ENCODE data around the gene ORAI3. TPM values are rescaled to one million over a fixed set of nuclear protein-coding genes. Genes with fewer than 3 reads are reported as not detected.

Gene ORAI3
- total RNA-seq, 1 experiment from 2014 or later = 26.9 TPM

DNA sequence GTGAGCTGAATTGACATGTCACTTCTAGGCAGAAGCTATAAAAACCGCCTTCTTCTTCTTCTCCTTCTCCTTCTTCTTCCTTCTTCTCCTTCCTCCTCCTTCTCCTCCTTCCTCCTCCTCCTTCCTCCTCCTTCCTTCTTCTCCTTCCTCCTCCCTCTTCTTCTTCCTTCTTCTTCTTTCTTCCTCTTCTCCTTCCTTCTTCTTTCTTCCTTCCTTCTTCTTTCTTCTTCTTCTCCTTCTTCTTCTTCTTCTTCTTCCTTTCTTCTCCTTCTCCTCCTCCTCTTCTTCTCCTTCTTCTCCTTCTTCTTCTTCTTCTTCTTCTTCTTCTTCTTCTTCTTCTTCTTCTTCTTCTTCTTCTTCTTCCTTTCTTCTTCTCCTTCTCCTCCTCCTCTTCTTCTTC is 30.3 kb upstream of the ORAI3 start:
- in situ Hi-C loops (cut with HindIII; ENCODE audit: low pct_unique_long_range_greater_than_20kb, low sequenced_read_pairs) = no loop called here

DNA sequence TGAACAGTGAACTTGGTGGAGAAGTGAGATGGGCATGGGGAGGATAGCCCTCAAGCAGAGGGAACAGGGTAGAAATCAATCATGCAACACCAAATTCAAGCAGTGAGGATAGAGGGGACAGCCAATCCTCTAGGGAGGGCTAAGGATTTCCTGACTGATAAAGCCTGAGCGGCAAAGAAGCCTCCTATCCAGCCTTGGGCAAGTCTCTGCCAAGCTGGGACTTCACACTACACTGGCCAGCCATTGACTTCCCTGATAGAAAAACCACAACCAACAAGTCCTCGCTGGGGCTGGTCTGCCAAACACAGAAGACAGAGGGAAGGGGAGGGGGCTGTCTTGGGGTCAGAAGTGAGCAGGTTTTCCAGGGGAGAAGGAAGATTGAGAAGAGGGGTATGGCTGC is 28.0 kb upstream of the ORAI3 start:
- DNase-seq (ENCODE audit: low read depth, low spot score) (no peak), ATAC-seq (no peak)
- H3K4me1 ChIP-seq (ENCODE audit: control insufficient read depth, insufficient read depth, low read length) = peaks cover 9% of the 10 kb centered on the region
- TF ChIP-seq TCF7L2 (IDR thresholded peaks at IDR 0.05; ENCODE audit: low read depth, low read length) (no peak), POLR2AphosphoS5 (IDR thresholded peaks at IDR 0.05; ENCODE audit: low read depth, low read length) (no peak), SIN3A (IDR thresholded peaks at IDR 0.05; ENCODE audit: borderline replicate concordance, insufficient read depth, low read depth, low read length) (no peak)
- TF ChIP-seq, protein P1, sequence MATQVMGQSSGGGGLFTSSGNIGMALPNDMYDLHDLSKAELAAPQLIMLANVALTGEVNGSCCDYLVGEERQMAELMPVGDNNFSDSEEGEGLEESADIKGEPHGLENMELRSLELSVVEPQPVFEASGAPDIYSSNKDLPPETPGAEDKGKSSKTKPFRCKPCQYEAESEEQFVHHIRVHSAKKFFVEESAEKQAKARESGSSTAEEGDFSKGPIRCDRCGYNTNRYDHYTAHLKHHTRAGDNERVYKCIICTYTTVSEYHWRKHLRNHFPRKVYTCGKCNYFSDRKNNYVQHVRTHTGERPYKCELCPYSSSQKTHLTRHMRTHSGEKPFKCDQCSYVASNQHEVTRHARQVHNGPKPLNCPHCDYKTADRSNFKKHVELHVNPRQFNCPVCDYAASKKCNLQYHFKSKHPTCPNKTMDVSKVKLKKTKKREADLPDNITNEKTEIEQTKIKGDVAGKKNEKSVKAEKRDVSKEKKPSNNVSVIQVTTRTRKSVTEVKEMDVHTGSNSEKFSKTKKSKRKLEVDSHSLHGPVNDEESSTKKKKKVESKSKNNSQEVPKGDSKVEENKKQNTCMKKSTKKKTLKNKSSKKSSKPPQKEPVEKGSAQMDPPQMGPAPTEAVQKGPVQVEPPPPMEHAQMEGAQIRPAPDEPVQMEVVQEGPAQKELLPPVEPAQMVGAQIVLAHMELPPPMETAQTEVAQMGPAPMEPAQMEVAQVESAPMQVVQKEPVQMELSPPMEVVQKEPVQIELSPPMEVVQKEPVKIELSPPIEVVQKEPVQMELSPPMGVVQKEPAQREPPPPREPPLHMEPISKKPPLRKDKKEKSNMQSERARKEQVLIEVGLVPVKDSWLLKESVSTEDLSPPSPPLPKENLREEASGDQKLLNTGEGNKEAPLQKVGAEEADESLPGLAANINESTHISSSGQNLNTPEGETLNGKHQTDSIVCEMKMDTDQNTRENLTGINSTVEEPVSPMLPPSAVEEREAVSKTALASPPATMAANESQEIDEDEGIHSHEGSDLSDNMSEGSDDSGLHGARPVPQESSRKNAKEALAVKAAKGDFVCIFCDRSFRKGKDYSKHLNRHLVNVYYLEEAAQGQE (IDR thresholded peaks at IDR 0.05; ENCODE audit: insufficient read depth in 1 of 2, low read depth in 2 of 2, low read length in 1 of 2) = no peak
- TF ChIP-seq, protein P2, sequence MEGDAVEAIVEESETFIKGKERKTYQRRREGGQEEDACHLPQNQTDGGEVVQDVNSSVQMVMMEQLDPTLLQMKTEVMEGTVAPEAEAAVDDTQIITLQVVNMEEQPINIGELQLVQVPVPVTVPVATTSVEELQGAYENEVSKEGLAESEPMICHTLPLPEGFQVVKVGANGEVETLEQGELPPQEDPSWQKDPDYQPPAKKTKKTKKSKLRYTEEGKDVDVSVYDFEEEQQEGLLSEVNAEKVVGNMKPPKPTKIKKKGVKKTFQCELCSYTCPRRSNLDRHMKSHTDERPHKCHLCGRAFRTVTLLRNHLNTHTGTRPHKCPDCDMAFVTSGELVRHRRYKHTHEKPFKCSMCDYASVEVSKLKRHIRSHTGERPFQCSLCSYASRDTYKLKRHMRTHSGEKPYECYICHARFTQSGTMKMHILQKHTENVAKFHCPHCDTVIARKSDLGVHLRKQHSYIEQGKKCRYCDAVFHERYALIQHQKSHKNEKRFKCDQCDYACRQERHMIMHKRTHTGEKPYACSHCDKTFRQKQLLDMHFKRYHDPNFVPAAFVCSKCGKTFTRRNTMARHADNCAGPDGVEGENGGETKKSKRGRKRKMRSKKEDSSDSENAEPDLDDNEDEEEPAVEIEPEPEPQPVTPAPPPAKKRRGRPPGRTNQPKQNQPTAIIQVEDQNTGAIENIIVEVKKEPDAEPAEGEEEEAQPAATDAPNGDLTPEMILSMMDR (IDR thresholded peaks at IDR 0.05) = no peak
- intact Hi-C loops (cut with micrococcal nuclease; ENCODE audit: unreplicated experiment) (no loop called here), in situ Hi-C loops (cut with HindIII; ENCODE audit: low pct_unique_long_range_greater_than_20kb, low sequenced_read_pairs) (no loop called here)
- no peaks in the 10 kb centered on the region for H3K27me3 ChIP-seq (ENCODE audit: control insufficient read depth, insufficient read depth, low read length)
- CTCF ChIA-PET = no interaction called here
- no TSS peak for BruUV-seq (replicated peaks)
- POLR2A ChIA-PET = no interaction called here
- H3K4me3 ChIP-seq (ENCODE audit: low read depth in 2 of 2, low read length in 2 of 2) = no peak overlapping the region
- no peak overlapping the region for H3K27ac ChIP-seq (ENCODE audit: low read length)
- no peaks in the 10 kb centered on the region for H3K9me3 ChIP-seq (ENCODE audit: control insufficient read depth, insufficient read depth, low read depth, low read length)
- H3K36me3 ChIP-seq (ENCODE audit: control insufficient read depth, insufficient read depth, low read length) = no peaks in the 10 kb centered on the region

More for the DNA sequence above, 30.3 kb upstream of the ORAI3 start:
- DNase-seq (ENCODE audit: low read depth, low spot score) (no peak), ATAC-seq (no peak)
- H3K4me1 ChIP-seq (ENCODE audit: control insufficient read depth, insufficient read depth, low read length) = no peaks in the 10 kb centered on the region
- H3K27me3 ChIP-seq (ENCODE audit: control insufficient read depth, insufficient read depth, low read length) = no peaks in the 10 kb centered on the region
- CTCF ChIA-PET = no interaction called here
- no peak overlapping the region for H3K4me3 ChIP-seq (ENCODE audit: low read depth in 2 of 2, low read length in 2 of 2)
- intact Hi-C loops (cut with micrococcal nuclease; ENCODE audit: unreplicated experiment) = no loop called here
- BruUV-seq (replicated peaks) = no TSS peak
- H3K36me3 ChIP-seq (ENCODE audit: control insufficient read depth, insufficient read depth, low read length) = no peaks in the 10 kb centered on the region
- POLR2A ChIA-PET = interaction anchor here (0.8 kb wide), 1 partner anchor 197 kb away, joined by 13 read pairs; no protein-coding TSS in a partner anchor
- no peaks in the 10 kb centered on the region for H3K9me3 ChIP-seq (ENCODE audit: control insufficient read depth, insufficient read depth, low read depth, low read length)
- no peak for TF ChIP-seq POLR2AphosphoS5 (IDR thresholded peaks at IDR 0.05; ENCODE audit: low read depth, low read length)
- TF ChIP-seq, protein P2 (IDR thresholded peaks at IDR 0.05) = no peak
- TF ChIP-seq SIN3A (IDR thresholded peaks at IDR 0.05; ENCODE audit: borderline replicate concordance, insufficient read depth, low read depth, low read length) = no peak
- TF ChIP-seq, protein P1 (IDR thresholded peaks at IDR 0.05; ENCODE audit: insufficient read depth in 1 of 2, low read depth in 2 of 2, low read length in 1 of 2) = no peak
- TF ChIP-seq TCF7L2 (IDR thresholded peaks at IDR 0.05; ENCODE audit: low read depth, low read length) = no peak
- no peak overlapping the region for H3K27ac ChIP-seq (ENCODE audit: low read length)

Measured in Panc1 (cell line).